ENCODE results near the gene CYGB.

DNA sequence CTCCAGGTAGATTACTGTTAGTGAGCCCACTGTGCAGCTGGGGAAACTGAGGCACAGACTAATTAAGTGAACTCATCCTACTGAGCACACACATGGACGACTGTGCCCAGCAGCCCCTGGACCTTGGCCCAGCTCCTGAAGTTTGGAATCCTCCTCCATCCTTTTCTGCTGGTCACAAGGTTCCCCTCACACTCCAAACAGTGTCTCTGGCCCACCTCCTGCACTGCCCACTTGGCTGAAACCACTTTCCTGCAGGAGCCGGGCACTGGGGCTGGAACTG is 39.9 kb downstream of the CYGB start:
- TF ChIP-seq, protein P1, sequence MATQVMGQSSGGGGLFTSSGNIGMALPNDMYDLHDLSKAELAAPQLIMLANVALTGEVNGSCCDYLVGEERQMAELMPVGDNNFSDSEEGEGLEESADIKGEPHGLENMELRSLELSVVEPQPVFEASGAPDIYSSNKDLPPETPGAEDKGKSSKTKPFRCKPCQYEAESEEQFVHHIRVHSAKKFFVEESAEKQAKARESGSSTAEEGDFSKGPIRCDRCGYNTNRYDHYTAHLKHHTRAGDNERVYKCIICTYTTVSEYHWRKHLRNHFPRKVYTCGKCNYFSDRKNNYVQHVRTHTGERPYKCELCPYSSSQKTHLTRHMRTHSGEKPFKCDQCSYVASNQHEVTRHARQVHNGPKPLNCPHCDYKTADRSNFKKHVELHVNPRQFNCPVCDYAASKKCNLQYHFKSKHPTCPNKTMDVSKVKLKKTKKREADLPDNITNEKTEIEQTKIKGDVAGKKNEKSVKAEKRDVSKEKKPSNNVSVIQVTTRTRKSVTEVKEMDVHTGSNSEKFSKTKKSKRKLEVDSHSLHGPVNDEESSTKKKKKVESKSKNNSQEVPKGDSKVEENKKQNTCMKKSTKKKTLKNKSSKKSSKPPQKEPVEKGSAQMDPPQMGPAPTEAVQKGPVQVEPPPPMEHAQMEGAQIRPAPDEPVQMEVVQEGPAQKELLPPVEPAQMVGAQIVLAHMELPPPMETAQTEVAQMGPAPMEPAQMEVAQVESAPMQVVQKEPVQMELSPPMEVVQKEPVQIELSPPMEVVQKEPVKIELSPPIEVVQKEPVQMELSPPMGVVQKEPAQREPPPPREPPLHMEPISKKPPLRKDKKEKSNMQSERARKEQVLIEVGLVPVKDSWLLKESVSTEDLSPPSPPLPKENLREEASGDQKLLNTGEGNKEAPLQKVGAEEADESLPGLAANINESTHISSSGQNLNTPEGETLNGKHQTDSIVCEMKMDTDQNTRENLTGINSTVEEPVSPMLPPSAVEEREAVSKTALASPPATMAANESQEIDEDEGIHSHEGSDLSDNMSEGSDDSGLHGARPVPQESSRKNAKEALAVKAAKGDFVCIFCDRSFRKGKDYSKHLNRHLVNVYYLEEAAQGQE (IDR thresholded peaks at IDR 0.05; ENCODE audit: insufficient read depth in 1 of 2, low read depth in 2 of 2, low read length in 2 of 2) = no peak
- TF ChIP-seq POLR2AphosphoS5 (IDR thresholded peaks at IDR 0.05; ENCODE audit: low read depth, low read length) = no peak
- TF ChIP-seq TAF1 (IDR thresholded peaks at IDR 0.05; ENCODE audit: borderline replicate concordance, insufficient read depth, low read length) = no peak
